Esophagus squamous epithelium (tissue), 4 donors: ENCODE measurements around the gene GET3.
A peak's percentile ranks its signal among the peaks of the same experiment; 100 is the strongest.

Source experiments
- POLR2A ChIP-seq, 4 donors: fragments of 450-650 bp; IDR thresholded peaks; one replicate each; pipeline ENCODE4 v1.6.1; 2017; ENCODE audit warnings: antibody characterized with exemption in 4 of 4, mild to moderate bottlenecking in 4 of 4, moderate library complexity in 3 of 4
- TF ChIP-seq, protein P1 (sequence below), 6 experiments: fragments of 450-650 bp in 4 of 6; fragments of 200-600 bp in 2 of 6; sonication (generic) in 2 of 6; IDR thresholded peaks; one replicate each; pipeline ENCODE4 v1.5.1; 2016 to 2019; ENCODE audit warnings: antibody characterized with exemption in 6 of 6, mild to moderate bottlenecking in 4 of 6, moderate library complexity in 4 of 6

DNA sequence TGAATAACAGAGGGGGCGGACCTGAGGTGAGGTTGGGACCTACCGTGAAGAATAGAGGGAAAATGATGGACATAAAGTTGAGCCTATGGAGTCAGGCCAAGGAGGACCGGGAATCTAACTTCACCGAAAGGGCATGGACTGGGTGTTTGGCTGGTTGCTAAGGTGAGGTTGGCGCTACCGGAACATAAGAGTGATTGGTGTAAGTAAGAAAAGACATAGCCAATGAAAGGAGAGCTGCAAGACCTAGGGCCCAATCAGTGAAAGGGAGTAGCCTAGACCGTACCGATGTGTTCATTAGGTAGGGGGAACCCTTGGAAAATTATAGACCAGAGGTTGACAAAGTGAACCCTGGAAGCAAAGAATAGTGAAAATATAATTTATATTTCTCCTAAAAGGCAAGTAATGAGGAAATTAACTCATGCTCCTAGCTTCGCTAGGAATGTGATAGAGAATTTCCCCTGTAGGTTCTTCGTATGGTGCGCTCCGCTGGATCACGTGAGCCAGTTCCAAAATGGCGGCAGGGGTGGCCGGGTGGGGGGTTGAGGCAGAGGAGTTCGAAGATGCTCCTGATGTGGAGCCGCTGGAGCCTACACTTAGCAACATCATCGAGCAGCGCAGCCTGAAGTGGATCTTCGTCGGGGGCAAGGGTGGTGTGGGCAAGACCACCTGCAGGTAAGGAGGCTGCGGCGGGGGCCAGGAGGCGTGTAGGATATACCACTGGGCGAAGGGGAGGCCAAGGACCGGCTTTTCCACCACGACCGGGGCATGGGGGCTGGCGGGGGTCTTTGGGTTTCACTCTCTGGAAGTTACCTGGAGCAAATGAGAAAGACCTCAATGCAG is at the start of gene GET3:
- TF ChIP-seq, protein P1, sequence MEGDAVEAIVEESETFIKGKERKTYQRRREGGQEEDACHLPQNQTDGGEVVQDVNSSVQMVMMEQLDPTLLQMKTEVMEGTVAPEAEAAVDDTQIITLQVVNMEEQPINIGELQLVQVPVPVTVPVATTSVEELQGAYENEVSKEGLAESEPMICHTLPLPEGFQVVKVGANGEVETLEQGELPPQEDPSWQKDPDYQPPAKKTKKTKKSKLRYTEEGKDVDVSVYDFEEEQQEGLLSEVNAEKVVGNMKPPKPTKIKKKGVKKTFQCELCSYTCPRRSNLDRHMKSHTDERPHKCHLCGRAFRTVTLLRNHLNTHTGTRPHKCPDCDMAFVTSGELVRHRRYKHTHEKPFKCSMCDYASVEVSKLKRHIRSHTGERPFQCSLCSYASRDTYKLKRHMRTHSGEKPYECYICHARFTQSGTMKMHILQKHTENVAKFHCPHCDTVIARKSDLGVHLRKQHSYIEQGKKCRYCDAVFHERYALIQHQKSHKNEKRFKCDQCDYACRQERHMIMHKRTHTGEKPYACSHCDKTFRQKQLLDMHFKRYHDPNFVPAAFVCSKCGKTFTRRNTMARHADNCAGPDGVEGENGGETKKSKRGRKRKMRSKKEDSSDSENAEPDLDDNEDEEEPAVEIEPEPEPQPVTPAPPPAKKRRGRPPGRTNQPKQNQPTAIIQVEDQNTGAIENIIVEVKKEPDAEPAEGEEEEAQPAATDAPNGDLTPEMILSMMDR (IDR thresholded peaks at IDR 0.05): peak in 2 of 6 experiments; percentile 32 to 33
- peak in 3 of 4 donors; percentile 21 to 41 (median 22) for TF ChIP-seq POLR2A (IDR thresholded peaks at IDR 0.05)
